Measurements from ENCODE around the gene KDM2A. TPM values are rescaled to one million over a fixed set of nuclear protein-coding genes. Genes with fewer than 3 reads are reported as not detected.

The KDM2A gene
- total RNA-seq, 1 experiment from 2014 or later = 50.4 TPM

- H2AFZ ChIP-seq (ENCODE audit: low read depth, low read length, poor library complexity, severe bottlenecking) = no peak overlapping the region
- ChIA-PET CTCF (interaction anchor here (0.6 kb wide), 1 partner anchor 10 kb away, joined by 3 read pairs; no protein-coding TSS in a partner anchor), POLR2A (no interaction called here), RAD21 (ENCODE audit: low non-redundant PET in 1 of 2, low total read pairs in 2 of 2, uncharacterized antibody in 2 of 2, unreplicated experiment in 2 of 2) (no interaction called here)
- H3K9me2 ChIP-seq (ENCODE audit: insufficient read depth) = no peaks in the 10 kb centered on the region
- no peaks in the 10 kb centered on the region for H3K27me3 ChIP-seq (ENCODE audit: insufficient read depth, low read length)
- no peak overlapping the region for H3K27ac ChIP-seq (ENCODE audit: low read depth, low read length)
- H4K20me1 ChIP-seq (ENCODE audit: insufficient read depth) = no peaks in the 10 kb centered on the region
- no peaks in the 10 kb centered on the region for H3K9me3 ChIP-seq (ENCODE audit: control insufficient read depth in 1 of 2, insufficient read depth in 1 of 2, low read depth in 1 of 2, low read length in 2 of 2)
- no peak for TF ChIP-seq EZH2 (IDR thresholded peaks at IDR 0.05)
- TF ChIP-seq, protein P1, sequence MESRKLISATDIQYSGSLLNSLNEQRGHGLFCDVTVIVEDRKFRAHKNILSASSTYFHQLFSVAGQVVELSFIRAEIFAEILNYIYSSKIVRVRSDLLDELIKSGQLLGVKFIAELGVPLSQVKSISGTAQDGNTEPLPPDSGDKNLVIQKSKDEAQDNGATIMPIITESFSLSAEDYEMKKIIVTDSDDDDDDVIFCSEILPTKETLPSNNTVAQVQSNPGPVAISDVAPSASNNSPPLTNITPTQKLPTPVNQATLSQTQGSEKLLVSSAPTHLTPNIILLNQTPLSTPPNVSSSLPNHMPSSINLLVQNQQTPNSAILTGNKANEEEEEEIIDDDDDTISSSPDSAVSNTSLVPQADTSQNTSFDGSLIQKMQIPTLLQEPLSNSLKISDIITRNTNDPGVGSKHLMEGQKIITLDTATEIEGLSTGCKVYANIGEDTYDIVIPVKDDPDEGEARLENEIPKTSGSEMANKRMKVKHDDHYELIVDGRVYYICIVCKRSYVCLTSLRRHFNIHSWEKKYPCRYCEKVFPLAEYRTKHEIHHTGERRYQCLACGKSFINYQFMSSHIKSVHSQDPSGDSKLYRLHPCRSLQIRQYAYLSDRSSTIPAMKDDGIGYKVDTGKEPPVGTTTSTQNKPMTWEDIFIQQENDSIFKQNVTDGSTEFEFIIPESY (IDR thresholded peaks at IDR 0.05; ENCODE audit: extremely low read depth, insufficient replicate concordance, low read length) = no peak
- no peak for TF ChIP-seq SRF (IDR thresholded peaks at IDR 0.05; ENCODE audit: low read depth)
- TF ChIP-seq CEBPB (IDR thresholded peaks at IDR 0.05; ENCODE audit: low read depth) = no peak
- TF ChIP-seq TCF7L2 (IDR thresholded peaks at IDR 0.05; ENCODE audit: borderline replicate concordance, extremely low read depth, insufficient read depth, insufficient read length) = no peak
- TF ChIP-seq, protein P2, sequence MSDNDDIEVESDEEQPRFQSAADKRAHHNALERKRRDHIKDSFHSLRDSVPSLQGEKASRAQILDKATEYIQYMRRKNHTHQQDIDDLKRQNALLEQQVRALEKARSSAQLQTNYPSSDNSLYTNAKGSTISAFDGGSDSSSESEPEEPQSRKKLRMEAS (IDR thresholded peaks at IDR 0.05) = no peak
- no peak for TF ChIP-seq EGR1 (IDR thresholded peaks at IDR 0.05; ENCODE audit: low read depth)
- TF ChIP-seq, protein P3, sequence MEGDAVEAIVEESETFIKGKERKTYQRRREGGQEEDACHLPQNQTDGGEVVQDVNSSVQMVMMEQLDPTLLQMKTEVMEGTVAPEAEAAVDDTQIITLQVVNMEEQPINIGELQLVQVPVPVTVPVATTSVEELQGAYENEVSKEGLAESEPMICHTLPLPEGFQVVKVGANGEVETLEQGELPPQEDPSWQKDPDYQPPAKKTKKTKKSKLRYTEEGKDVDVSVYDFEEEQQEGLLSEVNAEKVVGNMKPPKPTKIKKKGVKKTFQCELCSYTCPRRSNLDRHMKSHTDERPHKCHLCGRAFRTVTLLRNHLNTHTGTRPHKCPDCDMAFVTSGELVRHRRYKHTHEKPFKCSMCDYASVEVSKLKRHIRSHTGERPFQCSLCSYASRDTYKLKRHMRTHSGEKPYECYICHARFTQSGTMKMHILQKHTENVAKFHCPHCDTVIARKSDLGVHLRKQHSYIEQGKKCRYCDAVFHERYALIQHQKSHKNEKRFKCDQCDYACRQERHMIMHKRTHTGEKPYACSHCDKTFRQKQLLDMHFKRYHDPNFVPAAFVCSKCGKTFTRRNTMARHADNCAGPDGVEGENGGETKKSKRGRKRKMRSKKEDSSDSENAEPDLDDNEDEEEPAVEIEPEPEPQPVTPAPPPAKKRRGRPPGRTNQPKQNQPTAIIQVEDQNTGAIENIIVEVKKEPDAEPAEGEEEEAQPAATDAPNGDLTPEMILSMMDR (IDR thresholded peaks at IDR 0.05 in 2 of 3, conservative IDR thresholded peaks at IDR 0.05 in 1 of 3; ENCODE audit: borderline replicate concordance in 1 of 3, insufficient read depth in 1 of 3, low read depth in 2 of 3, low read length in 2 of 3) = no peak
- TF ChIP-seq, protein P4, sequence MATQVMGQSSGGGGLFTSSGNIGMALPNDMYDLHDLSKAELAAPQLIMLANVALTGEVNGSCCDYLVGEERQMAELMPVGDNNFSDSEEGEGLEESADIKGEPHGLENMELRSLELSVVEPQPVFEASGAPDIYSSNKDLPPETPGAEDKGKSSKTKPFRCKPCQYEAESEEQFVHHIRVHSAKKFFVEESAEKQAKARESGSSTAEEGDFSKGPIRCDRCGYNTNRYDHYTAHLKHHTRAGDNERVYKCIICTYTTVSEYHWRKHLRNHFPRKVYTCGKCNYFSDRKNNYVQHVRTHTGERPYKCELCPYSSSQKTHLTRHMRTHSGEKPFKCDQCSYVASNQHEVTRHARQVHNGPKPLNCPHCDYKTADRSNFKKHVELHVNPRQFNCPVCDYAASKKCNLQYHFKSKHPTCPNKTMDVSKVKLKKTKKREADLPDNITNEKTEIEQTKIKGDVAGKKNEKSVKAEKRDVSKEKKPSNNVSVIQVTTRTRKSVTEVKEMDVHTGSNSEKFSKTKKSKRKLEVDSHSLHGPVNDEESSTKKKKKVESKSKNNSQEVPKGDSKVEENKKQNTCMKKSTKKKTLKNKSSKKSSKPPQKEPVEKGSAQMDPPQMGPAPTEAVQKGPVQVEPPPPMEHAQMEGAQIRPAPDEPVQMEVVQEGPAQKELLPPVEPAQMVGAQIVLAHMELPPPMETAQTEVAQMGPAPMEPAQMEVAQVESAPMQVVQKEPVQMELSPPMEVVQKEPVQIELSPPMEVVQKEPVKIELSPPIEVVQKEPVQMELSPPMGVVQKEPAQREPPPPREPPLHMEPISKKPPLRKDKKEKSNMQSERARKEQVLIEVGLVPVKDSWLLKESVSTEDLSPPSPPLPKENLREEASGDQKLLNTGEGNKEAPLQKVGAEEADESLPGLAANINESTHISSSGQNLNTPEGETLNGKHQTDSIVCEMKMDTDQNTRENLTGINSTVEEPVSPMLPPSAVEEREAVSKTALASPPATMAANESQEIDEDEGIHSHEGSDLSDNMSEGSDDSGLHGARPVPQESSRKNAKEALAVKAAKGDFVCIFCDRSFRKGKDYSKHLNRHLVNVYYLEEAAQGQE (IDR thresholded peaks at IDR 0.05; ENCODE audit: low read depth) = no peak
- peaks cover 2 to 9% of the 10 kb centered on the region in 2 experiments; a peak in 2 of 4 replicates for H3K36me3 ChIP-seq (ENCODE audit: control insufficient read depth in 1 of 2, insufficient read depth in 2 of 2, low read length in 2 of 2)
- H3K4me3 ChIP-seq (replicated peaks in 1 of 2; ENCODE audit: low read depth in 1 of 2, low read length in 2 of 2) = no peak overlapping the region
- DNase-seq (ENCODE audit: low read depth, low spot score) (no peak), ATAC-seq (no peak)
- H3K9ac ChIP-seq (ENCODE audit: low read length) = no peak overlapping the region
- intact Hi-C loops (cut with micrococcal nuclease) = no loop called here
- no TSS peak for BruUV-seq (replicated peaks)
- peaks cover 4 to 19% of the 10 kb centered on the region in 2 experiments for H3K4me1 ChIP-seq (ENCODE audit: control insufficient read depth in 1 of 2, insufficient read depth in 2 of 2, low read length in 2 of 2)
- H3K79me2 ChIP-seq (ENCODE audit: insufficient read depth, low read length) = peaks cover 100% of the 10 kb centered on the region
- no peak overlapping the region for H3K4me2 ChIP-seq (ENCODE audit: low read length)
Measured at GRCh38 chr11:67273260-67273990, 154.4 kb downstream of the KDM2A start.

Data from HCT116 (cell line).